Ishikawa (cell line): ENCODE results near the gene COL4A2.

Experiments
- CEBPB ChIP-seq: IDR thresholded peaks from 2 replicates; pipeline ENCODE4 v1.6.1; 2012
- EP300 ChIP-seq: IDR thresholded peaks from 2 replicates; pipeline ENCODE4 v1.6.1; 2012; ENCODE audit warnings: borderline replicate concordance
- NFIC ChIP-seq: IDR thresholded peaks from 2 replicates; pipeline ENCODE4 v1.6.1; 2012
- RAD21 ChIP-seq: IDR thresholded peaks from 2 replicates; pipeline ENCODE4 v1.6.1; 2012; ENCODE audit warnings: low read depth
- TAF1 ChIP-seq: IDR thresholded peaks from 2 replicates; pipeline ENCODE4 v1.6.1; 2012; ENCODE audit warnings: low read depth, mild to moderate bottlenecking
- ZBTB7A ChIP-seq: IDR thresholded peaks from 2 replicates; pipeline ENCODE4 v1.6.1; 2012; ENCODE audit warnings: low read depth
- TF ChIP-seq, protein P1 (sequence below): IDR thresholded peaks from 2 replicates; pipeline ENCODE4 v1.6.1; 2012
- TF ChIP-seq, protein P2 (sequence below): IDR thresholded peaks from 2 replicates; pipeline ENCODE4 v1.6.1; 2012; ENCODE audit warnings: low read depth, mild to moderate bottlenecking
- TF ChIP-seq, protein P3 (sequence below): IDR thresholded peaks from 2 replicates; pipeline ENCODE4 v1.6.1; 2012

DNA sequence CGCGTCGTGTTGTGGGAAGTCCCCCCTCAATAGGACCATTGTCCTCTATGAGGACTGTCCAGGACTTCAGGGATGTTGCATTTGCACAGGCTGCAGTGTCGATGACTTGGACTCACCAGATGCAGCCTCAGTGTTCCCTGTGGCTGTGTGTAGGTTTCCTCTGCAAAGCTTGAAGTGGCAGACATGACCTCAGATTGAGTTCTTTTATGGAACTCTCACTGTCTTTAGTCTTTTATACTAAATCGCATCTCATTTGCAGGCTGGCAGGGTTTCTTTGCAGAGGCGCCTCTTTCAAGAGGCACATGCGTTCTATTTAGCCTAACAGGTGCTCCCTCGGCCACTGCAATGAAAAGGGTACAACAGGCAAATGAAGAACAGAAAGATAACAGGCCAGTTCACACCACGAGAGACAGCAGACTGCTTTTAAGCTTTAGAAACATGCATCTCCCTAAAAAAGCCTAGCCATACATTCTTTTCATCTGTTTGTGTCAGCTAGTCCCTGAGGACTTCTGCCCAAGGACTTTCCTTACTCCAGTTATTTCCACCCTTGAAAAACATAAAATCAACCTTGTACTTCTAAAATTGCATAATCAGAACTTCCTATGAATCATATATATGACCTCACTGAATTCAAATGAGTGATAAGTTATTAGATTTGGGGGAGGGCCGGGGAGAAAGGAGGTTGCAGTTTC, 136.0 kb downstream of the COL4A2 start:
- TF ChIP-seq NFIC (no peak), CEBPB (no peak), TAF1 (no peak), RAD21 (no peak), EP300 (no peak), ZBTB7A (no peak)
- TF ChIP-seq, protein P1, sequence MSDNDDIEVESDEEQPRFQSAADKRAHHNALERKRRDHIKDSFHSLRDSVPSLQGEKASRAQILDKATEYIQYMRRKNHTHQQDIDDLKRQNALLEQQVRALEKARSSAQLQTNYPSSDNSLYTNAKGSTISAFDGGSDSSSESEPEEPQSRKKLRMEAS = no peak
- TF ChIP-seq, protein P2, sequence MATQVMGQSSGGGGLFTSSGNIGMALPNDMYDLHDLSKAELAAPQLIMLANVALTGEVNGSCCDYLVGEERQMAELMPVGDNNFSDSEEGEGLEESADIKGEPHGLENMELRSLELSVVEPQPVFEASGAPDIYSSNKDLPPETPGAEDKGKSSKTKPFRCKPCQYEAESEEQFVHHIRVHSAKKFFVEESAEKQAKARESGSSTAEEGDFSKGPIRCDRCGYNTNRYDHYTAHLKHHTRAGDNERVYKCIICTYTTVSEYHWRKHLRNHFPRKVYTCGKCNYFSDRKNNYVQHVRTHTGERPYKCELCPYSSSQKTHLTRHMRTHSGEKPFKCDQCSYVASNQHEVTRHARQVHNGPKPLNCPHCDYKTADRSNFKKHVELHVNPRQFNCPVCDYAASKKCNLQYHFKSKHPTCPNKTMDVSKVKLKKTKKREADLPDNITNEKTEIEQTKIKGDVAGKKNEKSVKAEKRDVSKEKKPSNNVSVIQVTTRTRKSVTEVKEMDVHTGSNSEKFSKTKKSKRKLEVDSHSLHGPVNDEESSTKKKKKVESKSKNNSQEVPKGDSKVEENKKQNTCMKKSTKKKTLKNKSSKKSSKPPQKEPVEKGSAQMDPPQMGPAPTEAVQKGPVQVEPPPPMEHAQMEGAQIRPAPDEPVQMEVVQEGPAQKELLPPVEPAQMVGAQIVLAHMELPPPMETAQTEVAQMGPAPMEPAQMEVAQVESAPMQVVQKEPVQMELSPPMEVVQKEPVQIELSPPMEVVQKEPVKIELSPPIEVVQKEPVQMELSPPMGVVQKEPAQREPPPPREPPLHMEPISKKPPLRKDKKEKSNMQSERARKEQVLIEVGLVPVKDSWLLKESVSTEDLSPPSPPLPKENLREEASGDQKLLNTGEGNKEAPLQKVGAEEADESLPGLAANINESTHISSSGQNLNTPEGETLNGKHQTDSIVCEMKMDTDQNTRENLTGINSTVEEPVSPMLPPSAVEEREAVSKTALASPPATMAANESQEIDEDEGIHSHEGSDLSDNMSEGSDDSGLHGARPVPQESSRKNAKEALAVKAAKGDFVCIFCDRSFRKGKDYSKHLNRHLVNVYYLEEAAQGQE = no peak
- TF ChIP-seq, protein P3, sequence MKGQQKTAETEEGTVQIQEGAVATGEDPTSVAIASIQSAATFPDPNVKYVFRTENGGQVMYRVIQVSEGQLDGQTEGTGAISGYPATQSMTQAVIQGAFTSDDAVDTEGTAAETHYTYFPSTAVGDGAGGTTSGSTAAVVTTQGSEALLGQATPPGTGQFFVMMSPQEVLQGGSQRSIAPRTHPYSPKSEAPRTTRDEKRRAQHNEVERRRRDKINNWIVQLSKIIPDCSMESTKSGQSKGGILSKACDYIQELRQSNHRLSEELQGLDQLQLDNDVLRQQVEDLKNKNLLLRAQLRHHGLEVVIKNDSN = no peak
